ENCODE results near the gene ITGB4. TPM values are rescaled to one million over a fixed set of nuclear protein-coding genes. Genes with fewer than 3 reads are reported as not detected.

Gene ITGB4
- total and polyA plus RNA-seq, 2 of the 13 experiments (the other 11 are each of a cell fraction or from before 2014, with no cell fraction given), result 6.9 to 14.5 TPM

DNA sequence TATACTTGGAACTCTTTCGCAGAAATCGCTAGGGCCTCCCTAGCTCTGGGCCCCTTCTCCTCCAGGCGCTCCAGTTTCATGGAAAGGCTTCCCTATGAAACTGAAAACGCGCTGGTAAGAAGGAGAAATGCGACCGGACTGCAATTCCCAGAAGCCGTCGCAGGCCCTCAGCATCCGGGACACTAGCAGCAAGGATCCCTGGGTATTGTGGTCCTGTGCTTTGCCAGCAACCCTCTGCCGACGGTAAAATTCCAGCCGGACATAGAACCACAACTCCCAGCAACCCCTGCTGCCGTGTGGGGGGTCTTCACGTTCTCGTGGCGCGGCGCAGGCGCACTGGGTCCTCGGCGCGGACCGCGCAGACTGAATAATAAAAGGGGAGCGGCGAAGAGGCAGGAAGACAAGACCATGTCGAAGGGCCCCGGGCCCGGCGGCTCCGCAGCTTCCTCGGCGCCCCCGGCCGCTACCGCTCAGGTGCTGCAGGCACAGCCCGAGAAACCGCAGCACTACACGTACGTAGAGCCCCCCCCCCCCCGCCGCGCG, 63.3 kb downstream of the ITGB4 start, which contains the start of gene UNK (continued):
- no peak for TF ChIP-seq ZNF432 (CRISPR knock-in tag; IDR thresholded peaks at IDR 0.05; ENCODE audit: borderline replicate concordance)
- TF ChIP-seq, protein P1, sequence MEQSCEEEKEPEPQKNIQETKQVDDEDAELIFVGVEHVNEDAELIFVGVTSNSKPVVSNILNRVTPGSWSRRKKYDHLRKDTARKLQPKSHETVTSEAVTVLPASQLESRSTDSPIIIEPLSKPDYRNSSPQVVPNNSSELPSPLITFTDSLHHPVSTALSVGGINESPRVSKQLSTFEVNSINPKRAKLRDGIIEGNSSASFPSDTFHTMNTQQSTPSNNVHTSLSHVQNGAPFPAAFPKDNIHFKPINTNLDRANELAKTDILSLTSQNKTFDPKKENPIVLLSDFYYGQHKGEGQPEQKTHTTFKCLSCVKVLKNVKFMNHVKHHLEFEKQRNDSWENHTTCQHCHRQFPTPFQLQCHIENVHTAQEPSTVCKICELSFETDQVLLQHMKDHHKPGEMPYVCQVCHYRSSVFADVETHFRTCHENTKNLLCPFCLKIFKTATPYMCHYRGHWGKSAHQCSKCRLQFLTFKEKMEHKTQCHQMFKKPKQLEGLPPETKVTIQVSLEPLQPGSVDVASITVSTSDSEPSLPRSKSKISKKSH (CRISPR knock-in tag; IDR thresholded peaks at IDR 0.05; ENCODE audit: borderline replicate concordance), result no peak
- no peak for TF ChIP-seq ZNF674 (CRISPR knock-in tag; IDR thresholded peaks at IDR 0.05; ENCODE audit: low read depth)
- TF ChIP-seq ZNF724P (CRISPR knock-in tag; IDR thresholded peaks at IDR 0.05; ENCODE audit: borderline replicate concordance), result no peak
- no peak for TF ChIP-seq NR2F2 (IDR thresholded peaks at IDR 0.05; ENCODE audit: borderline replicate concordance, low read depth)
- no peak for TF ChIP-seq FOXA1 (IDR thresholded peaks at IDR 0.05)
- no peak for TF ChIP-seq FOXA1 (CRISPR knock-in tag; IDR thresholded peaks at IDR 0.05)
- TF ChIP-seq, protein P2, sequence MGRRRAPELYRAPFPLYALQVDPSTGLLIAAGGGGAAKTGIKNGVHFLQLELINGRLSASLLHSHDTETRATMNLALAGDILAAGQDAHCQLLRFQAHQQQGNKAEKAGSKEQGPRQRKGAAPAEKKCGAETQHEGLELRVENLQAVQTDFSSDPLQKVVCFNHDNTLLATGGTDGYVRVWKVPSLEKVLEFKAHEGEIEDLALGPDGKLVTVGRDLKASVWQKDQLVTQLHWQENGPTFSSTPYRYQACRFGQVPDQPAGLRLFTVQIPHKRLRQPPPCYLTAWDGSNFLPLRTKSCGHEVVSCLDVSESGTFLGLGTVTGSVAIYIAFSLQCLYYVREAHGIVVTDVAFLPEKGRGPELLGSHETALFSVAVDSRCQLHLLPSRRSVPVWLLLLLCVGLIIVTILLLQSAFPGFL (CRISPR knock-in tag; IDR thresholded peaks at IDR 0.05), result no peak
- TF ChIP-seq ARHGAP35 (CRISPR knock-in tag; IDR thresholded peaks at IDR 0.05; ENCODE audit: borderline replicate concordance), result peak; percentile 51; the same call in 1 of the 2 replicates
- TF ChIP-seq, protein P3, sequence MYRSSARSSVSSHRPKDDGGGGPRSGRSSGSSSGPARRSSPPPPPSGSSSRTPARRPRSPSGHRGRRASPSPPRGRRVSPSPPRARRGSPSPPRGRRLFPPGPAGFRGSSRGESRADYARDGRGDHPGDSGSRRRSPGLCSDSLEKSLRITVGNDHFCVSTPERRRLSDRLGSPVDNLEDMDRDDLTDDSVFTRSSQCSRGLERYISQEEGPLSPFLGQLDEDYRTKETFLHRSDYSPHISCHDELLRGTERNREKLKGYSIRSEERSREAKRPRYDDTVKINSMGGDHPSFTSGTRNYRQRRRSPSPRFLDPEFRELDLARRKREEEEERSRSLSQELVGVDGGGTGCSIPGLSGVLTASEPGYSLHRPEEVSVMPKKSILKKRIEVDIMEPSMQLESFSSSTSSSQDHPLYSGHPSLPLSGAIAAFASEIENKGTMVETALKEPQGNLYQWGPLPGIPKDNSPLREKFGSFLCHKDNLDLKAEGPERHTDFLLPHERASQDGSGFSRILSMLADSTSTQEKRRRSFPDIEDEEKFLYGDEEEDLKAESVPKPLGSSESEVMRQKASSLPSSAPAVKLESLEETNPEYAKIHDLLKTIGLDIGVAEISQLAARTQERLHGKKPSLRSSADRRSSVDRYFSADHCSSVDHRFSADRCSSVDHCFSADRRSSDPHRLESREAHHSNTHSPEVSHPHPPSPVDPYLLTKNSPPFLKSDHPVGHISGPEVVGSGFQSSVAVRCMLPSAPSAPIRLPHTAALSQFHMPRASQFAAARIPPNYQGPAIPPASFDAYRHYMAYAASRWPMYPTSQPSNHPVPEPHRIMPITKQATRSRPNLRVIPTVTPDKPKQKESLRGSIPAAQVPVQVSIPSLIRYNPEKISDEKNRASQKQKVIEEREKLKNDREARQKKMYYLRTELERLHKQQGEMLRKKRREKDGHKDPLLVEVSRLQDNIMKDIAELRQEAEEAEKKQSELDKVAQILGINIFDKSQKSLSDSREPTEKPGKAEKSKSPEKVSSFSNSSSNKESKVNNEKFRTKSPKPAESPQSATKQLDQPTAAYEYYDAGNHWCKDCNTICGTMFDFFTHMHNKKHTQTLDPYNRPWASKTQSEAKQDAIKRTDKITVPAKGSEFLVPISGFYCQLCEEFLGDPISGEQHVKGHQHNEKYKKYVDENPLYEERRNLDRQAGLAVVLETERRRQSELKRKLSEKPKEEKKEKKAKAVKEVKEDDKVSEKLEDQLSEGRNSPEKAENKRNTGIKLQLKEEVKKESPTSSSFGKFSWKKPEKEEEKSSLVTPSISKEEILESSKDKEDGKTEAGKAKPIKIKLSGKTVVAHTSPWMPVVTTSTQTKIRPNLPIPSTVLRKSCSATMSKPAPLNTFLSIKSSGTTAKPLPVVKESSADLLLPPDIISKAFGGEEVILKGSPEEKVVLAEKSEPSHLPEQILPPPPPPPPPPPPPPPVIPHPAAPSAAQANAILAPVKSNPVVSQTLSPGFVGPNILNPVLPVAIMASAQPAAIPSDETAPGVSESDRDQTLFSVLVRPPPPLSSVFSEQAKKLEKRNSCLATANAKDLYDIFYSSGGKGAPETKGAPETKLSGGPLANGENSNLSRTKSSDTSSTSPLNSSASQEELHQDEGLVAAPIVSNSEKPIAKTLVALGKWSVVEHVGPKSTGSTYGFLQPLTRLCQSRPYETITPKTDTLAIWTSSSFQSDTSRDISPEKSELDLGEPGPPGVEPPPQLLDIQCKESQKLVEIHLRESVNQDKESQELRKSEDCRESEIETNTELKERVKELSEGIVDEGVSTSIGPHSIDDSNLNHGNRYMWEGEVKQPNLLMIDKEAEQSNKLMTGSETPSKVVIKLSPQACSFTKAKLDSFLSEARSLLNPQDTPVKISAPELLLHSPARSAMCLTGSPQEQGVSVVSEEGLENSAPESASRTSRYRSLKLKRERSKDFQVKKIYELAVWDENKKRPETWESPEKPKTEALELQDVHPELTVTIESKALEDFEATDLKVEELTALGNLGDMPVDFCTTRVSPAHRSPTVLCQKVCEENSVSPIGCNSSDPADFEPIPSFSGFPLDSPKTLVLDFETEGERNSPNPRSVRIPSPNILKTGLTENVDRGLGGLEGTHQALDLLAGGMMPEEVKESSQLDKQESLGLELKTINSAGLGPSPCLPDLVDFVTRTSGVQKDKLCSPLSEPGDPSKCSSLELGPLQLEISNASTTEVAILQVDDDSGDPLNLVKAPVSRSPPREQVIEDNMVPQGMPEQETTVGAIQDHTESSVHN (CRISPR knock-in tag; IDR thresholded peaks at IDR 0.05), result no peak
- TF ChIP-seq, protein P4, sequence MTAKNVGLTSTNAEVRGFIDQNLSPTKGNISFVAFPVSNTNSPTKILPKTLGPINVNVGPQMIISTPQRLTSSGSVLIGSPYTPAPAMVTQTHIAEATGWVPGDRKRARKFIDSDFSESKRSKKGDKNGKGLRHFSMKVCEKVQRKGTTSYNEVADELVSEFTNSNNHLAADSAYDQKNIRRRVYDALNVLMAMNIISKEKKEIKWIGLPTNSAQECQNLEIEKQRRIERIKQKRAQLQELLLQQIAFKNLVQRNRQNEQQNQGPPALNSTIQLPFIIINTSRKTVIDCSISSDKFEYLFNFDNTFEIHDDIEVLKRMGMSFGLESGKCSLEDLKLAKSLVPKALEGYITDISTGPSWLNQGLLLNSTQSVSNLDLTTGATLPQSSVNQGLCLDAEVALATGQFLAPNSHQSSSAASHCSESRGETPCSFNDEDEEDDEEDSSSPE (CRISPR knock-in tag; IDR thresholded peaks at IDR 0.05), result no peak
- TF ChIP-seq, protein P5, sequence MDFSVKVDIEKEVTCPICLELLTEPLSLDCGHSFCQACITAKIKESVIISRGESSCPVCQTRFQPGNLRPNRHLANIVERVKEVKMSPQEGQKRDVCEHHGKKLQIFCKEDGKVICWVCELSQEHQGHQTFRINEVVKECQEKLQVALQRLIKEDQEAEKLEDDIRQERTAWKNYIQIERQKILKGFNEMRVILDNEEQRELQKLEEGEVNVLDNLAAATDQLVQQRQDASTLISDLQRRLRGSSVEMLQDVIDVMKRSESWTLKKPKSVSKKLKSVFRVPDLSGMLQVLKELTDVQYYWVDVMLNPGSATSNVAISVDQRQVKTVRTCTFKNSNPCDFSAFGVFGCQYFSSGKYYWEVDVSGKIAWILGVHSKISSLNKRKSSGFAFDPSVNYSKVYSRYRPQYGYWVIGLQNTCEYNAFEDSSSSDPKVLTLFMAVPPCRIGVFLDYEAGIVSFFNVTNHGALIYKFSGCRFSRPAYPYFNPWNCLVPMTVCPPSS (IDR thresholded peaks at IDR 0.05), result no peak
- no peak; the same call in 1 of the 2 replicates for TF ChIP-seq KMT2A (CRISPR knock-in tag; IDR thresholded peaks at IDR 0.05)
